ENCODE measurements around the gene SHISAL2A. TPM values are rescaled to one million over a fixed set of nuclear protein-coding genes. Genes with fewer than 3 reads are reported as not detected.

Gene SHISAL2A
- total and polyA plus RNA-seq, 2 donors (not counting 3 experiments of a cell fraction or from before 2014, with no cell fraction given) = not detected

DNA sequence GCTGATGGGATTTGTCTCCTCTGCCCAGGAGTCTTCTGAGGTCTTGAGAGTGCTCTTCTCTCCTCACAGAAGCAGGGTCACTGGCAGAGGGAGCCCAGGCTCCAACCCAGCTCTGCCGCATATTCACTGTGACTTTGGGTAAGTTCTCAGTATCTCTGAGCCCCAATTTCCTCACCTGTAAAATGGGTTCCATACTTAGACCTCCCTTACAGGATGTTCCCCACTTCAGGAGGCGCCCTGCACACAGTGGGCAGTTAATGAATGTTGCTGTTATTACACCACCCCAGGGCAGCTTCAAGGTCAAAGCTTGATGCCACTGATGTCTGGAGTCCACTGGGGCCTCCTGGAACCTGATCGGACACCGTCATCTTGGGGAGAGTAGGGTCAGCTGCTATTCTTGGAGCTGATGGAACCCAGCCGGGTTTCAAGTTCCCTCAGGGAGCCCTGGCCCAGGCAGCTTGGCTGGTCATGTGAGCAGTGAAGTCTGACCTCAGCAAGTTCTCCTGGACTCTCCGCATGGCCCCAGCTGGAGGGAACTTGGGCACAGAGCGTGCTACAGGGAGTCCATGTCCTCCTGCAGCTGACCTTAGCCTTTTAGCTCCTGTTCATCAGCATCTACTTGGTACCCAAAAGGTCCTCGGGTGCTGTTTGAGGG is 43.4 kb downstream of the SHISAL2A start:
- Histone ChIP-seq H3K9me3 (replicated peaks; ENCODE audit: control insufficient read depth, insufficient read depth, low read length) (no peaks in the 10 kb centered on the region), H3K4me3 (replicated peaks in 1 of 3; ENCODE audit: insufficient read depth in 1 of 3, low read depth in 1 of 3, low read length in 3 of 3) (no peak overlapping the region), H4K20me1 (replicated peaks; ENCODE audit: control insufficient read depth, extremely low read depth, insufficient read depth, low read length) (no peaks in the 10 kb centered on the region), H3K4me2 (ENCODE audit: insufficient read depth, low read length) (no peak overlapping the region), H2AFZ (ENCODE audit: low read depth, low read length) (no peak overlapping the region), H3K4me1 (ENCODE audit: control insufficient read depth, extremely low read depth, insufficient read depth, low read length) (peaks cover 11% of the 10 kb centered on the region), H3K27me3 (ENCODE audit: control insufficient read depth in 2 of 2, insufficient read depth in 2 of 2, low read length in 2 of 2) (no peaks in the 10 kb centered on the region), H3K27ac (ENCODE audit: insufficient read depth, low read depth, low read length) (no peak overlapping the region), H3K9me1 (replicated peaks; ENCODE audit: control insufficient read depth, extremely low read depth, insufficient read depth, low read length) (no peaks in the 10 kb centered on the region), H3K9ac (replicated peaks; ENCODE audit: extremely low read depth, insufficient read depth, low read length) (no peak overlapping the region), H3K79me2 (ENCODE audit: control insufficient read depth, insufficient read depth, low read length) (no peaks in the 10 kb centered on the region), H3K36me3 (ENCODE audit: control insufficient read depth in 2 of 2, extremely low read depth in 1 of 2, insufficient read depth in 2 of 2, low read length in 2 of 2) (no peaks in the 10 kb centered on the region)
- no peak for FAIRE-seq
- dilution Hi-C loops (cut with MboI; ENCODE audit: extremely low pct_ligation_motif_present, low sequenced_read_pairs) = no loop called here
- DNase-seq (ENCODE audit: low read depth, low spot score) = no peak
- TF ChIP-seq POLR2AphosphoS5 (IDR thresholded peaks at IDR 0.05; ENCODE audit: insufficient read depth, low read depth, low read length) = no peak
- TF ChIP-seq, protein P1, sequence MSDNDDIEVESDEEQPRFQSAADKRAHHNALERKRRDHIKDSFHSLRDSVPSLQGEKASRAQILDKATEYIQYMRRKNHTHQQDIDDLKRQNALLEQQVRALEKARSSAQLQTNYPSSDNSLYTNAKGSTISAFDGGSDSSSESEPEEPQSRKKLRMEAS (IDR thresholded peaks at IDR 0.05; ENCODE audit: insufficient read depth, insufficient read length) = no peak
- no peak for TF ChIP-seq JUN (IDR thresholded peaks at IDR 0.05; ENCODE audit: borderline replicate concordance, insufficient read depth, insufficient read length, low read depth)
- TF ChIP-seq GATA2 (IDR thresholded peaks at IDR 0.05; ENCODE audit: insufficient read depth, insufficient read length, low read depth, low read length) = no peak
- TF ChIP-seq EZH2 (IDR thresholded peaks at IDR 0.05; ENCODE audit: borderline replicate concordance, low read depth, low read length, severe bottlenecking) = no peak
- TF ChIP-seq MYC (IDR thresholded peaks at IDR 0.05; ENCODE audit: low read depth, low read length) = no peak
- no peak for TF ChIP-seq FOS (IDR thresholded peaks at IDR 0.05; ENCODE audit: borderline replicate concordance, insufficient read depth, low read length)
- TF ChIP-seq, protein P2, sequence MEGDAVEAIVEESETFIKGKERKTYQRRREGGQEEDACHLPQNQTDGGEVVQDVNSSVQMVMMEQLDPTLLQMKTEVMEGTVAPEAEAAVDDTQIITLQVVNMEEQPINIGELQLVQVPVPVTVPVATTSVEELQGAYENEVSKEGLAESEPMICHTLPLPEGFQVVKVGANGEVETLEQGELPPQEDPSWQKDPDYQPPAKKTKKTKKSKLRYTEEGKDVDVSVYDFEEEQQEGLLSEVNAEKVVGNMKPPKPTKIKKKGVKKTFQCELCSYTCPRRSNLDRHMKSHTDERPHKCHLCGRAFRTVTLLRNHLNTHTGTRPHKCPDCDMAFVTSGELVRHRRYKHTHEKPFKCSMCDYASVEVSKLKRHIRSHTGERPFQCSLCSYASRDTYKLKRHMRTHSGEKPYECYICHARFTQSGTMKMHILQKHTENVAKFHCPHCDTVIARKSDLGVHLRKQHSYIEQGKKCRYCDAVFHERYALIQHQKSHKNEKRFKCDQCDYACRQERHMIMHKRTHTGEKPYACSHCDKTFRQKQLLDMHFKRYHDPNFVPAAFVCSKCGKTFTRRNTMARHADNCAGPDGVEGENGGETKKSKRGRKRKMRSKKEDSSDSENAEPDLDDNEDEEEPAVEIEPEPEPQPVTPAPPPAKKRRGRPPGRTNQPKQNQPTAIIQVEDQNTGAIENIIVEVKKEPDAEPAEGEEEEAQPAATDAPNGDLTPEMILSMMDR (IDR thresholded peaks at IDR 0.05; ENCODE audit: extremely low read depth in 1 of 2, insufficient read depth in 1 of 2, low read depth in 1 of 2, low read length in 2 of 2) = no peak
- POLR2A ChIA-PET = no interaction called here
- BruUV-seq (replicated peaks) = no TSS peak
- CTCF ChIA-PET = no interaction called here
- intact Hi-C loops (cut with micrococcal nuclease) = no loop called here

All from endothelial cell of umbilical vein (primary cell).